B cell (primary cell): ENCODE data around the gene ANTXR2.

ENCODE experiments used
- EZH2 ChIP-seq: IDR thresholded peaks from 2 replicates; pipeline ENCODE4 v1.6.1; 2012; ENCODE audit warnings: borderline replicate concordance, low read depth, mild to moderate bottlenecking, moderate library complexity, low read length; ENCODE audit not compliant: insufficient read depth, poor library complexity, severe bottlenecking
- TF ChIP-seq, protein P1 (sequence below): fragments of 200-600 bp; IDR thresholded peaks from one replicate; pipeline ENCODE4 v1.8.0; 2022; ENCODE audit warnings: antibody characterized with exemption, mild to moderate bottlenecking

DNA sequence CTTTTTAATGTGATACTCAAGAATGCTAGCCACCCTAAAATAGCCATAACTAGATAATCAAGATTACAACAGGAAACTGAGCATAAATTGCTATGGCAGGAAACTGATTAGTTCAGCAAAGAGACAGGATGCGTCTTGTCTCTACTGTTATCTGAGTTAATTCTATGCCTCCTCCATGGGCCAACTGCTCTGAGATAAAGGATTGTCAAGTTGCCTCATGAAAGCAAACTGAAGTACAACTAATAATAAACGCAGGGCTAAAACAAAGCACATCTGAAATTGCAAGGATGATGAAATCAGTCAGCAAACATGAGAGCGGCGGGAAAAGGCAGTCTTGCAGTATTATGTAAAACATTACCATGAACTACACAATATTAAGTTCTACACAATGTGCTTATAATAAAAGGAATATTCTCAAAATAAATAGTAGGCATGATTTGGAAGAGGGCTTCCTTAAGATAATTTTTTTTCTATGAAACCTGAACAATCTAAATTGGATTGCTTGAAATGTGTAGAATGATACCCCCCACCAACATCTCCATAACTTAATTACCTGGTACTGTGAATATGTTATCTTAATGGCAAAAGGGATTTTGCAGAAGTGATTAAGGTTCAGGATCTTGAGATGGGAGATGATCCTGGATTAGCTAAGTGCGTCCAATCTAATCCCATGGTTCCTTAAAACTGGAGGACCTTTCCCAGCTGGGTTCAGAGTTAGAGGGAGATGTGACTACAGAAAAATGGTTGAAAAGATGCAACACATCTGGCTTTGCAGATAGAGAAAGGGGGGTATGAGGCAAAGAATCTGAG is 65.9 kb downstream of the ANTXR2 start:
- TF ChIP-seq, protein P1, sequence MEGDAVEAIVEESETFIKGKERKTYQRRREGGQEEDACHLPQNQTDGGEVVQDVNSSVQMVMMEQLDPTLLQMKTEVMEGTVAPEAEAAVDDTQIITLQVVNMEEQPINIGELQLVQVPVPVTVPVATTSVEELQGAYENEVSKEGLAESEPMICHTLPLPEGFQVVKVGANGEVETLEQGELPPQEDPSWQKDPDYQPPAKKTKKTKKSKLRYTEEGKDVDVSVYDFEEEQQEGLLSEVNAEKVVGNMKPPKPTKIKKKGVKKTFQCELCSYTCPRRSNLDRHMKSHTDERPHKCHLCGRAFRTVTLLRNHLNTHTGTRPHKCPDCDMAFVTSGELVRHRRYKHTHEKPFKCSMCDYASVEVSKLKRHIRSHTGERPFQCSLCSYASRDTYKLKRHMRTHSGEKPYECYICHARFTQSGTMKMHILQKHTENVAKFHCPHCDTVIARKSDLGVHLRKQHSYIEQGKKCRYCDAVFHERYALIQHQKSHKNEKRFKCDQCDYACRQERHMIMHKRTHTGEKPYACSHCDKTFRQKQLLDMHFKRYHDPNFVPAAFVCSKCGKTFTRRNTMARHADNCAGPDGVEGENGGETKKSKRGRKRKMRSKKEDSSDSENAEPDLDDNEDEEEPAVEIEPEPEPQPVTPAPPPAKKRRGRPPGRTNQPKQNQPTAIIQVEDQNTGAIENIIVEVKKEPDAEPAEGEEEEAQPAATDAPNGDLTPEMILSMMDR, result no peak
- TF ChIP-seq EZH2, result no peak
